GM13977 (cell line): Measurements from ENCODE around the gene KCNH1.

Experiments used
- DNase-seq: peaks from one replicate; pipeline ENCODE4 v3.0.0; 2012; ENCODE audit warnings: low spot score
- CTCF ChIP-seq: IDR thresholded peaks from 2 replicates; pipeline ENCODE4 v1.5.1; 2012; ENCODE audit warnings: mild to moderate bottlenecking, control low read depth; ENCODE audit not compliant: insufficient read depth; ENCODE audit errors: extremely low read depth, missing control alignments
- in situ Hi-C: fragments of 300-500 bp; cut with MboI; formaldehyde crosslinking; loops from one replicate; pipeline ENCODE4 v1.12.0; 2022; ENCODE audit warnings: low sequenced_read_pairs, low pct_unique_long_range_greater_than_20kb, mixed read lengths, inconsistent platforms; ENCODE audit not compliant: unreplicated experiment

The KCNH1 gene

GRCh38 chr1:211133836-211134669, at the start of gene KCNH1:
Gene KCNH1 (minus strand): TSS chr1:211134148. CDS start chr1:211133945, 203 bp downstream.
- in situ Hi-C loops = loop anchor here (25.0 kb wide), 2 partner anchors 547 to 722 kb away; no protein-coding TSS in a partner anchor
- peak; percentile 85 for TF ChIP-seq CTCF
- DNase-seq = peak; percentile 90

- DNase-seq = no peak
- in situ Hi-C loops = no loop called here
- no peak for TF ChIP-seq CTCF
Observed at GRCh38 chr1:211182746-211183145, 48.8 kb upstream of the KCNH1 start.

GRCh38 chr1:211174375-211174774, 40.4 kb upstream of the KCNH1 start:
- DNase-seq = no peak
- in situ Hi-C loops = no loop called here
- TF ChIP-seq CTCF = no peak

GRCh38 chr1:211172657-211173056, 38.7 kb upstream of the KCNH1 start:
- no peak for DNase-seq
- in situ Hi-C loops = no loop called here
- TF ChIP-seq CTCF = no peak

GRCh38 chr1:211169353-211169752, 35.4 kb upstream of the KCNH1 start:
- TF ChIP-seq CTCF = no peak
- DNase-seq = no peak
- in situ Hi-C loops = no loop called here

GRCh38 chr1:211158866-211159265, 24.9 kb upstream of the KCNH1 start:
- no peak for TF ChIP-seq CTCF
- in situ Hi-C loops = no loop called here

More at GRCh38 chr1:211158866-211159265, 24.9 kb upstream of the KCNH1 start:
- DNase-seq = no peak
